Activated effector memory CD4-positive, alpha-beta T cell treated with Interleukin-2 at 50 U/mL for 16 hours (primary cell): ENCODE results near the gene SLFN12L.
"Not testable (repeated sequence)": the region's sequence is repeated elsewhere in the genome, so short reads cannot be mapped to it uniquely, and the experiment has no call there.

Experiments
- DNase-seq: peaks from one replicate; pipeline ENCODE4 v3.0.0-alpha.2; 2020

SLFN12L gene

GRCh38 chr17:35541434-35541833 lies 4.0 kb upstream of the SLFN12L start:
- DNase-seq, result no peak

- DNase-seq, result peak; percentile 34
These were observed 3.3 kb upstream of the SLFN12L start for GRCh38 chr17:35540589-35541404.

- DNase-seq, result no peak
These were observed 2.2 kb upstream of the SLFN12L start for GRCh38 chr17:35539659-35540026.

GRCh38 chr17:35536664-35537171 lies 760 bp downstream of the SLFN12L start:
- no peak for DNase-seq

- DNase-seq, result not testable (repeated sequence)
These were observed 2.1 kb downstream of the SLFN12L start for GRCh38 chr17:35535406-35535805.

GRCh38 chr17:35534576-35535093 lies 2.8 kb downstream of the SLFN12L start:
- no peak for DNase-seq

GRCh38 chr17:35531160-35531559 lies 6.3 kb downstream of the SLFN12L start:
- DNase-seq, result no peak

- DNase-seq, result no peak
These were observed 7.6 kb downstream of the SLFN12L start for GRCh38 chr17:35529866-35530265.

GRCh38 chr17:35529326-35529725 lies 8.2 kb downstream of the SLFN12L start:
- not testable (repeated sequence) for DNase-seq

- DNase-seq, result no peak
These were observed 14.2 kb downstream of the SLFN12L start for GRCh38 chr17:35523296-35523695.

- DNase-seq, result peak; percentile 36
These were observed 15.7 kb downstream of the SLFN12L start for GRCh38 chr17:35521654-35522256.

- DNase-seq, result no peak
These were observed 16.3 kb downstream of the SLFN12L start for GRCh38 chr17:35521150-35521549.

GRCh38 chr17:35519906-35520442 lies 17.5 kb downstream of the SLFN12L start:
- no peak for DNase-seq

GRCh38 chr17:35519439-35519838 lies 18.0 kb downstream of the SLFN12L start:
- no peak for DNase-seq

GRCh38 chr17:35518431-35518830 lies 19.0 kb downstream of the SLFN12L start:
- not testable (repeated sequence) for DNase-seq

- DNase-seq, result no peak
These were observed 22.5 kb downstream of the SLFN12L start for GRCh38 chr17:35515027-35515426.

GRCh38 chr17:35514564-35514963 lies 22.9 kb downstream of the SLFN12L start:
- no peak for DNase-seq

- no peak for DNase-seq
These were observed 27.4 kb downstream of the SLFN12L start for GRCh38 chr17:35510052-35510451.

GRCh38 chr17:35507714-35508113 lies 29.8 kb downstream of the SLFN12L start:
- DNase-seq, result not testable (repeated sequence)

- no peak for DNase-seq
These were observed 37.9 kb downstream of the SLFN12L start for GRCh38 chr17:35499548-35499947.

- no peak for DNase-seq
These were observed 38.9 kb downstream of the SLFN12L start for GRCh38 chr17:35498448-35499178.

GRCh38 chr17:35496451-35497290 lies 40.8 kb downstream of the SLFN12L start:
- DNase-seq, result no peak
